GM23248 (cell line): ENCODE data around the gene LEF1. TPM values are rescaled to one million over a fixed set of nuclear protein-coding genes. Genes with fewer than 3 reads are reported as not detected.

ENCODE experiments used
- DNase-seq: peaks from one replicate; pipeline ENCODE4 v3.0.0-alpha.2; 2015
- H2AFZ ChIP-seq: fragments of 200-600 bp; sonication (generic); 2 replicates; pipeline ENCODE4 v1.6.1; 2016; ENCODE audit warnings: antibody characterized with exemption
- H3F3A ChIP-seq: fragments of 200-600 bp; sonication (generic); 2 replicates; pipeline ENCODE4 v1.6.1; 2016; ENCODE audit warnings: mild to moderate bottlenecking, antibody characterized with exemption, mixed run types; ENCODE audit not compliant: insufficient read depth
- H3K27ac ChIP-seq: fragments of 200-600 bp; sonication (generic); 2 replicates; pipeline ENCODE4 v1.5.1; 2016; ENCODE audit warnings: mild to moderate bottlenecking
- H3K27me3 ChIP-seq: fragments of 200-600 bp; sonication (generic); replicated peaks from 2 replicates; pipeline ENCODE4 v1.6.1; 2016; ENCODE audit warnings: mild to moderate bottlenecking; ENCODE audit not compliant: insufficient read depth
- H3K36me3 ChIP-seq: fragments of 200-600 bp; sonication (generic); 2 replicates; pipeline ENCODE4 v1.6.1; 2016; ENCODE audit warnings: low read depth, mild to moderate bottlenecking
- H3K4me1 ChIP-seq: fragments of 200-600 bp; sonication (generic); 2 replicates; pipeline ENCODE4 v1.6.1; 2016; ENCODE audit warnings: mild to moderate bottlenecking; ENCODE audit not compliant: insufficient read depth
- H3K4me2 ChIP-seq: fragments of 200-600 bp; sonication (generic); one replicate; pipeline ENCODE4 v1.6.1; 2016; ENCODE audit warnings: mild to moderate bottlenecking; ENCODE audit not compliant: unreplicated experiment
- H3K4me3 ChIP-seq: fragments of 200-600 bp; sonication (generic); 2 replicates; pipeline ENCODE4 v1.5.1; 2016; ENCODE audit warnings: mild to moderate bottlenecking
- H3K79me2 ChIP-seq: fragments of 200-600 bp; sonication (generic); 2 replicates; pipeline ENCODE4 v1.6.1; 2016; ENCODE audit warnings: mild to moderate bottlenecking; ENCODE audit not compliant: insufficient read depth
- H3K9ac ChIP-seq: fragments of 200-600 bp; sonication (generic); 2 replicates; pipeline ENCODE4 v1.6.1; 2016; ENCODE audit warnings: mild to moderate bottlenecking
- H3K9me2 ChIP-seq: fragments of 200-600 bp; sonication (generic); 2 replicates; pipeline ENCODE4 v1.6.1; 2016; ENCODE audit warnings: mixed run types, mild to moderate bottlenecking, moderate library complexity; ENCODE audit not compliant: insufficient read depth
- H3K9me3 ChIP-seq: fragments of 200-600 bp; sonication (generic); one replicate; pipeline ENCODE4 v1.6.1; 2017; ENCODE audit warnings: low read depth
- H4K20me1 ChIP-seq: fragments of 200-600 bp; sonication (generic); 2 replicates; pipeline ENCODE4 v1.6.0; 2016; ENCODE audit not compliant: insufficient read depth
- EZH2 ChIP-seq: fragments of 200-600 bp; sonication (generic); IDR thresholded peaks from 2 replicates; pipeline ENCODE4 v1.6.1; 2018; ENCODE audit warnings: antibody characterized with exemption, mild to moderate bottlenecking; ENCODE audit not compliant: insufficient read depth, poor library complexity, severe bottlenecking
- EZH2phosphoT487 ChIP-seq: fragments of 200-600 bp; sonication (generic); IDR thresholded peaks from 2 replicates; pipeline ENCODE4 v1.6.1; 2018; ENCODE audit warnings: antibody characterized with exemption, moderate library complexity, mild to moderate bottlenecking, low read depth; ENCODE audit not compliant: insufficient read depth
- WGBS, 2 experiments: methylation state at CpG; one replicate each; pipeline ENCODE4 v1.1.6; 2015 to 2017; ENCODE audit warnings: low lambda C conversion rate in 2 of 2, low coverage in 1 of 2; ENCODE audit errors: missing lambda C conversion rate in 2 of 2; 5-methylcytosine and 5-hydroxymethylcytosine counted together
- in situ Hi-C: fragments of 300-500 bp; cut with MboI; formaldehyde crosslinking; loops from 2 replicates; pipeline ENCODE4 v1.15.0; 2020
- polyA plus RNA-seq: library from polyadenylated mRNA; unstranded; fragments of >200 nt; fragmentation: Nextera tagmentation; extraction: Ambion mirVana; gene quantifications from 2 replicates; pipeline ENCODE4 v1.2.1, GENCODE V29; 2016
- total RNA-seq: library from RNA; depleted of rRNA; stranded (reverse); fragments of >200 nt; shearing (Covaris generic); gene quantifications from 2 replicates; pipeline ENCODE4 v1.2.3, GENCODE V29; 2014; rRNA removed

The LEF1 gene
- total and polyA plus RNA-seq, 2 experiments from 2014 or later = 0.23 TPM; not detected in 1

- Histone ChIP-seq H3K4me1 (peaks cover 21% of the 10 kb centered on the region), H3K27me3 (no peaks in the 10 kb centered on the region), H4K20me1 (no peaks in the 10 kb centered on the region), H3F3A (peaks cover 16% of the 10 kb centered on the region), H3K9ac (no peak overlapping the region), H3K9me3 (no peaks in the 10 kb centered on the region), H2AFZ (no peak overlapping the region), H3K79me2 (0 out of 2 replicates have a peak, but pooled peaks cover 13% of the 10 kb centered on the region), H3K36me3 (no peaks in the 10 kb centered on the region), H3K4me3 (no peak overlapping the region), H3K9me2 (no peaks in the 10 kb centered on the region; the same call in 1 of the 2 replicates), H3K4me2 (no peak overlapping the region), H3K27ac (no peak overlapping the region)
- in situ Hi-C loops = no loop called here
- 81 to 87% methylated on average over 3 of the region's 3 CpGs for WGBS, 2 experiments
- TF ChIP-seq EZH2 (no peak), EZH2phosphoT487 (no peak)
- DNase-seq = peak; percentile 47
These were observed 167.1 kb downstream of the LEF1 start for GRCh38 chr4:108001540-108002135.

DNA sequence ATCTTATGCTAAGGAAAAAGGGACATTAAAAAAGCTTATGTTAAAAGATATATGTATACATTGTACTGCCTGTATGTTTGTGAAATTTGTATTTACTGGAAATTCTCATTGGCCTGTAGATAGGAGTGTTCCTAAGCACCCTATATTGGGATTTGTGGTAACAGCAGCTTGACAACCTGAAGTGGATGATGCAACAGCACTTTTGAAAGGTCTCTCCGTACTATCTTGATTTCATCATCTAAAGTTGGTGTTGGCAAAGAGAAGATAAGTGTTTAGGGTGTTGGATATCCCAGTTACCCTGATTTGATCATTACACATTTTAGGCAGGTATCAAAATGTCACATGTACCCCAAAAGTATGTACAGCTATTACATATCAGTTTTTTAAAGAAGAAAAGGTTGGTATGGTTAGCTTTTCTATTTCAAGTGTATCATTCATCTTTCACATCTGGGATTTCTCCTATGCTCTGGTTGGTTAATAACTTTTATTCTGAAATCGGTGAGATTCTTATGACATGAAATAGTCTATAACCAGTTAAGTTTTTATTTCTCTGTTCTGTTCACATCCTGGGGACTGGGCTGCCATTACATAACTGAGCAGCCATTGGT is 168.7 kb downstream of the LEF1 start:
- Histone ChIP-seq H3K27me3 (no peaks in the 10 kb centered on the region), H2AFZ (no peak overlapping the region), H3K9me2 (no peaks in the 10 kb centered on the region; the same call in 1 of the 2 replicates), H3K79me2 (peaks cover 23% of the 10 kb centered on the region), H3F3A (peaks cover 25% of the 10 kb centered on the region), H3K4me2 (no peak overlapping the region), H3K4me3 (no peak overlapping the region), H3K9ac (no peak overlapping the region), H4K20me1 (no peaks in the 10 kb centered on the region), H3K4me1 (peaks cover 25% of the 10 kb centered on the region), H3K9me3 (no peaks in the 10 kb centered on the region), H3K36me3 (no peaks in the 10 kb centered on the region), H3K27ac (no peak overlapping the region)
- WGBS, 2 experiments = 88 to 92% methylated on average over 2 of the region's 2 CpGs
- TF ChIP-seq EZH2phosphoT487 = no peak
- no peak for TF ChIP-seq EZH2
- in situ Hi-C loops = no loop called here
- no peak for DNase-seq

GRCh38 chr4:107997794-107998193 is 170.9 kb downstream of the LEF1 start:
- in situ Hi-C loops = no loop called here
- Histone ChIP-seq H3K79me2 (peaks cover 46% of the 10 kb centered on the region), H3K36me3 (no peaks in the 10 kb centered on the region), H3K27me3 (no peaks in the 10 kb centered on the region), H3K4me2 (peak overlapping the region; percentile 13), H3K4me3 (no peak overlapping the region), H3K9ac (peak overlapping the region; percentile 40), H3K9me2 (no peaks in the 10 kb centered on the region), H4K20me1 (no peaks in the 10 kb centered on the region), H3K9me3 (no peaks in the 10 kb centered on the region), H3K4me1 (peaks cover 25% of the 10 kb centered on the region), H3F3A (peaks cover 25% of the 10 kb centered on the region), H3K27ac (peak overlapping the region; percentile 74), H2AFZ (peak overlapping the region; percentile 42)
- DNase-seq = peak; percentile 32
- no peak for TF ChIP-seq EZH2phosphoT487
- no peak for TF ChIP-seq EZH2
- 46 to 51% methylated on average over 2 of the region's 2 CpGs for WGBS, 2 experiments

Other genes with a start within 250 kb of the LEF1 start
- gene CYP2U1, start 237.4 kb downstream of the LEF1 start, total RNA-seq = 7.6 and 8.6 TPM in 2 replicates
- gene CYP2U1, start 237.4 kb downstream of the LEF1 start, polyA plus RNA-seq = 6.8 and 7.1 TPM in 2 replicates
- 4.0 and 4.5 TPM in 2 replicates for gene HADH, start 179.0 kb downstream of the LEF1 start, total RNA-seq
- 30.1 and 30.8 TPM in 2 replicates for gene HADH, start 179.0 kb downstream of the LEF1 start, polyA plus RNA-seq